ENCODE data around the gene CIAO1. TPM values are rescaled to one million over a fixed set of nuclear protein-coding genes. Genes with fewer than 3 reads are reported as not detected.
A peak's percentile ranks its signal among the peaks of the same experiment; 100 is the strongest.

The CIAO1 gene
- total RNA-seq, 1 donor from 2014 or later, result 54.6 TPM

- H3K36me3 Mint-ChIP-seq (ENCODE audit: unreplicated experiment), result peaks cover 28% of the 10 kb centered on the region
- no peaks in the 10 kb centered on the region for H3K9me3 Mint-ChIP-seq (ENCODE audit: unreplicated experiment)
- H3K4me3 Mint-ChIP-seq (ENCODE audit: unreplicated experiment), result peak overlapping the region; percentile 100
- H3K27ac Mint-ChIP-seq (ENCODE audit: unreplicated experiment), result peak overlapping the region; percentile 95
- peaks cover 27% of the 10 kb centered on the region for H3K4me1 Mint-ChIP-seq (ENCODE audit: unreplicated experiment)
- H3K27me3 Mint-ChIP-seq (ENCODE audit: unreplicated experiment), result no peaks in the 10 kb centered on the region
- TF ChIP-seq, protein P1, sequence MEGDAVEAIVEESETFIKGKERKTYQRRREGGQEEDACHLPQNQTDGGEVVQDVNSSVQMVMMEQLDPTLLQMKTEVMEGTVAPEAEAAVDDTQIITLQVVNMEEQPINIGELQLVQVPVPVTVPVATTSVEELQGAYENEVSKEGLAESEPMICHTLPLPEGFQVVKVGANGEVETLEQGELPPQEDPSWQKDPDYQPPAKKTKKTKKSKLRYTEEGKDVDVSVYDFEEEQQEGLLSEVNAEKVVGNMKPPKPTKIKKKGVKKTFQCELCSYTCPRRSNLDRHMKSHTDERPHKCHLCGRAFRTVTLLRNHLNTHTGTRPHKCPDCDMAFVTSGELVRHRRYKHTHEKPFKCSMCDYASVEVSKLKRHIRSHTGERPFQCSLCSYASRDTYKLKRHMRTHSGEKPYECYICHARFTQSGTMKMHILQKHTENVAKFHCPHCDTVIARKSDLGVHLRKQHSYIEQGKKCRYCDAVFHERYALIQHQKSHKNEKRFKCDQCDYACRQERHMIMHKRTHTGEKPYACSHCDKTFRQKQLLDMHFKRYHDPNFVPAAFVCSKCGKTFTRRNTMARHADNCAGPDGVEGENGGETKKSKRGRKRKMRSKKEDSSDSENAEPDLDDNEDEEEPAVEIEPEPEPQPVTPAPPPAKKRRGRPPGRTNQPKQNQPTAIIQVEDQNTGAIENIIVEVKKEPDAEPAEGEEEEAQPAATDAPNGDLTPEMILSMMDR (IDR thresholded peaks at IDR 0.05), result no peak
- no peak for DNase-seq (ENCODE audit: extremely low spot score, unreplicated experiment)
These were observed 40.3 kb downstream of the CIAO1 start for GRCh38 chr2:96306370-96306769.

DNA sequence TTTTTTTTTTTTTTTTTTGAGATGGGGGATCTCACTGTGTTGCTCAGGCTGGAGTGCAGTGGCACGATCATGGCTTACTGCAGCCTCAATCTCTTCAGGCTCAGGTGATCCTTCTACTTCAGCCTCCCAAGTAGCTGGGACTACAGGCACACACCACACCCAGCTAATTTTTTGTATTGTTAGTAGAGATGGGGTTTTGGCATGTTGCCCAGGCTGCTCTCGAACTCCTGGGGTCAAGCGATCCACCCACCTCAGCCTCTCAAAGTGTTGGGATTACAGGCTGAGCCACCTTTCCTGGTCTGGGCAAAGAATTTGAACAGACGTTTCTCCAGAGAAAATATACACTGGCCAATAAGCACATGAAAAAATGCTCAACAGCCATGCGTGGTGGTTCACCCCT lies 42.2 kb downstream of the CIAO1 start:
- Mint-ChIP-seq H3K27ac (ENCODE audit: unreplicated experiment) (no peak overlapping the region), H3K9me3 (ENCODE audit: unreplicated experiment) (no peaks in the 10 kb centered on the region), H3K4me3 (ENCODE audit: unreplicated experiment) (no peak overlapping the region), H3K36me3 (ENCODE audit: unreplicated experiment) (peaks cover 11% of the 10 kb centered on the region), H3K4me1 (ENCODE audit: unreplicated experiment) (peaks cover 26% of the 10 kb centered on the region), H3K27me3 (ENCODE audit: unreplicated experiment) (peaks cover 3% of the 10 kb centered on the region)
- no peak for DNase-seq (ENCODE audit: extremely low spot score, unreplicated experiment)
- TF ChIP-seq, protein P1 (IDR thresholded peaks at IDR 0.05), result no peak

DNA sequence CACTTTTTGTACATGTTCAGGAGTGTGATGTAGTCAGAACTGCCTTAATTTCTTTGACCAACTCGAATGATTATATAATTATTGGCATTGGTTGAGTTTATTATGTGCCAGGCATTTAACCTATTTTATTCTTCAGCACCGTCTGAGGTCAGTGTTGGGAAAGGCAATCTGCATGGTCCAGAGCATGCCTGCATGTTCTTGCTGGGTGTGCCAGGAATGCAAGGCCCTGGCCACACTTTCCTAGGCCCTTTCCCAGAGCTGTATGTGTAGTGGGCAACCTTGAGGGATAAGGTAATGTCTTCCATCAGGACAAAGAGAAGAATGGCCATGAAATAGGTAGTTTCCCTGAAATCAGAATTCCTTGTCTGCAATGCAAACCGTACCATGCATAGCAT lies 49.0 kb downstream of the CIAO1 start:
- DNase-seq (ENCODE audit: extremely low spot score, unreplicated experiment), result no peak
- Mint-ChIP-seq H3K27me3 (ENCODE audit: unreplicated experiment) (peaks cover 11% of the 10 kb centered on the region), H3K27ac (ENCODE audit: unreplicated experiment) (no peak overlapping the region)

GRCh38 chr2:96315400-96316071 lies 49.5 kb downstream of the CIAO1 start:
- DNase-seq (ENCODE audit: extremely low spot score, unreplicated experiment), result no peak
- H3K4me3 Mint-ChIP-seq (ENCODE audit: unreplicated experiment), result no peak overlapping the region
- TF ChIP-seq, protein P1 (IDR thresholded peaks at IDR 0.05), result no peak
- H3K4me1 Mint-ChIP-seq (ENCODE audit: unreplicated experiment), result peaks cover 12% of the 10 kb centered on the region
- H3K9me3 Mint-ChIP-seq (ENCODE audit: unreplicated experiment), result no peaks in the 10 kb centered on the region
- H3K27ac Mint-ChIP-seq (ENCODE audit: unreplicated experiment), result no peak overlapping the region
- peaks cover 15% of the 10 kb centered on the region for H3K27me3 Mint-ChIP-seq (ENCODE audit: unreplicated experiment)
- no peaks in the 10 kb centered on the region for H3K36me3 Mint-ChIP-seq (ENCODE audit: unreplicated experiment)

More for the DNA sequence above, 49.0 kb downstream of the CIAO1 start:
- Mint-ChIP-seq H3K4me3 (ENCODE audit: unreplicated experiment) (no peak overlapping the region), H3K9me3 (ENCODE audit: unreplicated experiment) (no peaks in the 10 kb centered on the region), H3K4me1 (ENCODE audit: unreplicated experiment) (peaks cover 12% of the 10 kb centered on the region), H3K36me3 (ENCODE audit: unreplicated experiment) (no peaks in the 10 kb centered on the region)
- TF ChIP-seq, protein P1 (IDR thresholded peaks at IDR 0.05), result no peak

DNA sequence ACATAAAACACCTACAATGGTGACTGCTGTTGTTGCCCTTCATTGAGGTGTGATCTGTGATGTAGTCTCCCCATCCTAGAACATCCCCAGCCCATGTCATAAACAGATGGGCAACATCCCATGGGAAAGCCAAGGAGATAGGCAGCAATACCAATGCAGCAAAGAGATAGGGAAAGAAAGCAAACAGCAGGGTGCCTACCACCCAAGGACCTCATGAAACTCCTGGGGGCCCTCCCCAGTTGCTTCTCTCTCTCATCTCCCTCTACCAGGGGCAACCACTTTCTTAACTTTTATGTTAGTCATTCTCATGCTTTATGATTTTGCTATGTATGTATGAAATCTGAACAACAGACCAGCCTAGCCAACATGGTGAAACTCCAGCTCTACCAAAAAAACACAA lies 51.0 kb downstream of the CIAO1 start:
- H3K9me3 Mint-ChIP-seq (ENCODE audit: unreplicated experiment), result no peaks in the 10 kb centered on the region
- no peak overlapping the region for H3K4me3 Mint-ChIP-seq (ENCODE audit: unreplicated experiment)
- peaks cover 17% of the 10 kb centered on the region for H3K27me3 Mint-ChIP-seq (ENCODE audit: unreplicated experiment)
- peaks cover 23% of the 10 kb centered on the region for H3K4me1 Mint-ChIP-seq (ENCODE audit: unreplicated experiment)
- H3K27ac Mint-ChIP-seq (ENCODE audit: unreplicated experiment), result no peak overlapping the region
- DNase-seq (ENCODE audit: extremely low spot score, unreplicated experiment), result no peak
- H3K36me3 Mint-ChIP-seq (ENCODE audit: unreplicated experiment), result no peaks in the 10 kb centered on the region
- TF ChIP-seq, protein P1 (IDR thresholded peaks at IDR 0.05), result no peak

All from osteocyte (in vitro differentiated cells).